ENCODE data around the gene LCN1. TPM values are rescaled to one million over a fixed set of nuclear protein-coding genes. Genes with fewer than 3 reads are reported as not detected.

The LCN1 gene
- total RNA-seq, 2 donors from 2014 or later, result not detected

DNA sequence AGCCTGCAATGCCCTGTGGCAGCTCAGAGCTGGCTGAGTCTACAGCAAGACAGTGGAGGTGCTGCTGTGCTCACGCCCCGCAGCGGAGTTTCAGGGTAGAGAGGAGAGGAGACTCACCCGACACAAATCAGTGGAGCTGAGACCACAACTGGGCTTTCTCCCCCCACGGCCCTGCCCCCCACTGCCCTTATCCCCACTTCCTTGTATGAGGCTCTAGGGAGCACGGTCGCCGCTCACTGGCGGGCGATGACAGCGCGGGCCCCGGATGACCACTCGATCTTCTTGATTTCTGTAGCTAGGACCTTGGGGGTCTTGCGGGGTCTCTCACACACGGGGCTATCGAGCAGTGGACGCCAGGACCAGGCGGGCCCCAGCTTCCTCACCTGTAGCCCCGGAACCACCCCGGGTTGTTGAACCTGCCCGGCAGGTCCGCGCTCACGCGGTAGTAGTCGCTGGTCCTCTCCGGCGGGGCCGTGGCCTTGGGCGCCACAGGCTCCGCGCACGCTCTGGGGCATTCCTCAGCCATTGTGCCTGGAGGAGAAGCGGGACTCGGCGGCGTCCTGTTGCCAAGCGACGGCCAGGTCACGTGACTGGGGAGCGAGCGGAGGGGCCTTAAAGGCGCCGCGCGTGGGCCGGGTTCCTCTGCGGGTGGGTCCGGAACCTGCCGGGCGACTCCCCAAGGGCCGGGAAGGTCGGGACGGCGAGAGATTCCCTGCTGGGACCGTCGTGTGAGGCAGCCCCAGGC, 21.7 kb upstream of the LCN1 start:
- H3K4me1 ChIP-seq, result peaks cover 0 to 30% of the 10 kb centered on the region in 2 donors
- peak overlapping the region; percentile 73 to 85 for H3K27ac ChIP-seq
- H3K4me3 ChIP-seq, result peak overlapping the region; percentile 85 to 99

DNA sequence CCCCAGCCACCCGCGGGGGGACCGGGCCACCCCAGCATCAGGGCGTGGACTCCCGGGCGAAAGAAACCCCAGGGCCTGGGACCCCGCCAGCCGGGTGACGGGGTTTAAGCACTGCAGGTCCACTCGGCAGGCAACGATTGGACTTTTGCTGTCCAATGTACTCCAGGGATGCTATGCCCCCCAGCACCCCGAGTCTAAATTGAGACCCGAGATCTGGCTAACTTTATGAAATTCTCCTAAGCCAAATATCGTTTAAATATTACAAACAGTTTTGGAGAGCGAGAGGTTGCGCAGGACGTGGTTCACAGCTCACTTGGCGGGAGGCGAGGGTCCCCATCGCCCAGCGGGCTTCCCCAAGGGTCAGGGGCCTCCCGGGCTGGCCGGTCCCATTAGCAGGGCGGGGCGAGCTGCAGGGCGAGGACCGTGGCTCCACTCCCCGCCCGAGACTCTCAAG, 21.1 kb upstream of the LCN1 start:
- H3K27ac ChIP-seq, result peak overlapping the region; percentile 73 to 85
- H3K27me3 ChIP-seq, result no peaks in the 10 kb centered on the region
- peaks cover 20% of the 10 kb centered on the region for H3K36me3 ChIP-seq
- peaks cover 0 to 35% of the 10 kb centered on the region in 2 donors for H3K4me1 ChIP-seq
- DNase-seq (ENCODE audit: low spot score), result no peak
- no peaks in the 10 kb centered on the region for H3K9me3 ChIP-seq
- peak overlapping the region; percentile 85 to 99 for H3K4me3 ChIP-seq
- TF ChIP-seq, protein P1, sequence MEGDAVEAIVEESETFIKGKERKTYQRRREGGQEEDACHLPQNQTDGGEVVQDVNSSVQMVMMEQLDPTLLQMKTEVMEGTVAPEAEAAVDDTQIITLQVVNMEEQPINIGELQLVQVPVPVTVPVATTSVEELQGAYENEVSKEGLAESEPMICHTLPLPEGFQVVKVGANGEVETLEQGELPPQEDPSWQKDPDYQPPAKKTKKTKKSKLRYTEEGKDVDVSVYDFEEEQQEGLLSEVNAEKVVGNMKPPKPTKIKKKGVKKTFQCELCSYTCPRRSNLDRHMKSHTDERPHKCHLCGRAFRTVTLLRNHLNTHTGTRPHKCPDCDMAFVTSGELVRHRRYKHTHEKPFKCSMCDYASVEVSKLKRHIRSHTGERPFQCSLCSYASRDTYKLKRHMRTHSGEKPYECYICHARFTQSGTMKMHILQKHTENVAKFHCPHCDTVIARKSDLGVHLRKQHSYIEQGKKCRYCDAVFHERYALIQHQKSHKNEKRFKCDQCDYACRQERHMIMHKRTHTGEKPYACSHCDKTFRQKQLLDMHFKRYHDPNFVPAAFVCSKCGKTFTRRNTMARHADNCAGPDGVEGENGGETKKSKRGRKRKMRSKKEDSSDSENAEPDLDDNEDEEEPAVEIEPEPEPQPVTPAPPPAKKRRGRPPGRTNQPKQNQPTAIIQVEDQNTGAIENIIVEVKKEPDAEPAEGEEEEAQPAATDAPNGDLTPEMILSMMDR (IDR thresholded peaks at IDR 0.05), result no peak

More for the DNA sequence above, 21.7 kb upstream of the LCN1 start:
- H3K9me3 ChIP-seq, result no peaks in the 10 kb centered on the region
- DNase-seq (ENCODE audit: low spot score), result peak; percentile 95
- H3K27me3 ChIP-seq, result no peaks in the 10 kb centered on the region
- H3K36me3 ChIP-seq, result peaks cover 19% of the 10 kb centered on the region
- TF ChIP-seq, protein P1 (IDR thresholded peaks at IDR 0.05), result no peak

DNA sequence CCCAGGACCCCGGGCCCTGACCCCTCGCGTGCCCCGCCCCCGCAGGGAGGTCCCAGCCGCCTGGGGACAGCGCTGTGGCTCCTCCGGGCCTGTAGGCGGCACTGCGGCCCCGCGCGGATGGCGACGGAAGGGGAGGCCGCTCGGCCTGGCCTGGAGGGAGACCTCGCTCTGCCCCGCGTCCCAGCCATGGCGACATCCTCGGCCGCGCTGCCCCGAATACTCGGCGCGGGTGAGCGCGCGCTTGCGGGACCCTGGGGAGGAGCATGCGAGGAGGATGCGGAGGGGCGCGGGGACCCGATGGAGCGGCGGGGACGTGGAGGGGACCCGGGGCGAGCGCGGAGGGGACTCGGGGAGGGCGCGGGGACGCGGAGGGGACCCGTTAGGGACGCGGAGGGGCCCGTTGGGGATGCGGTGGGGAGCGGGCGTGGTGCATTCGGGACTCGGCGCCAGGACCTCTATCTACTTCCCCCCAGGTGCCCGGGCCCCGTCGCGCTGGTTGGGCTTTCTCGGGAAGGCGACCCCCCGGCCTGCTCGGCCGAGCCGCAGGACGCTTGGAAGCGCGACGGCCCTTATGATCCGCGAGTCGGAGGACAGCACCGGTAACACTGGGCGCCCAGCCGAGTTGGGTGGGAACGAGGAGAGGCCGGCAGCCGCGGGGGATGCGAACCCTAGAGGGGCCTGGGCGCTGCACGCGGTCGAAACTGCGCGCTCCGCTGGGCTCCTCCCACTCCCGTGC, 20.5 kb upstream of the LCN1 start, which contains the start of gene MRPS2:
MRPS2 (plus strand) TSS at position 158 of the 736 bp plus-strand sequence; CDS start at position 187, 29 bp downstream.
- Histone ChIP-seq H3K27me3 (no peaks in the 10 kb centered on the region), H3K4me3 (peak within 1 kb of the TSS; percentile 85 to 99), H3K27ac (peak within 1 kb of the TSS; percentile 73 to 85), H3K4me1 (peaks cover 0 to 35% of the 10 kb centered on the region in 2 donors), H3K36me3 (peaks cover 20% of the 10 kb centered on the region), H3K9me3 (no peaks in the 10 kb centered on the region)
- TF ChIP-seq, protein P1 (IDR thresholded peaks at IDR 0.05), result peak; percentile 91 to 93
- peak; percentile 74 for DNase-seq (ENCODE audit: low spot score)

DNA sequence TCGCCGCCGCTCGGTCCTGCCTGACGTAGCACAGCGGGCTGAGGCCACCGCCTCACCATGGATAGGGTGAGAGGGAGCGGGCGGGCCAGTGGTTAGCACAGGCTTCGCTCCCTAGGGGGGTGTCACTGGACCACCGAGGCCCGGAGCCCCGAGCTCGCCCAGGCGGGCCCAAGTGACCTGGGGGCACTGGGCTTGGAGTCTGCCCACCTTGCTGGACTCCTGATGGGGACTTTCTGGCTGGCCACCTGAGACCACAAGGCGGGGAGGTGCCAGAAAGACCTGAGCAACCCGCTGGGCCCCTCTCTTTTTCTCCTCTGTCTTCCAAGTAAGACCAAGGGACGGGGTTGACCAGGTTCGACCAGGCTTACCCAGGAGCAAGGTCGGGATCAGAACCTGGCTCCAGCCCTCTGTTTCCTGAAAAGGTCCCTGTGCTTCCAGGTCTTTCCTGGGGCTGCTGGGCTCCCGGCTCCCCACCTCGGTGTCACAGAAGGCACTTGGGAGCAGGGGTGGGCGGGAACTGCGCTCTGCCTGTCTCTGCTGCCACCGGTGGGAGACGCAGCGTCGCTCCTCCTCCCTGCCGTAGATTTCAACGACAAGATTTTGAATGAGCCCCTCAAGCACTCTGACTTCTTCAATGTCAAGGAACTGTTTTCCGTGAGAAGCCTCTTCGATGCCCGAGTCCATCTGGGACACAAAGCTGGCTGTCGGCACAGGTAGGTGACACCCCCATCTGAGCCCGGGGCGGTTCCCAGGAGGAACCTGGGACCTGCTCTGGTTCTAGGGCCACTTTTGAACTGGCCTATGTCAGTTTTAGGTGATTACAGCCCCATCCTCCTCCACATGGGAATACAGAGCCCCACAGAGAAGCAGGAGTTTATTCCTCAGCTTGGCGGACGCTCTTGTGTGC, 19.7 kb upstream of the LCN1 start:
- peak overlapping the region; percentile 85 to 99 for H3K4me3 ChIP-seq
- DNase-seq (ENCODE audit: low spot score), result no peak
- H3K9me3 ChIP-seq, result no peaks in the 10 kb centered on the region
- peak overlapping the region; percentile 73 to 85 for H3K27ac ChIP-seq
- TF ChIP-seq, protein P1 (IDR thresholded peaks at IDR 0.05), result no peak
- H3K4me1 ChIP-seq, result peaks cover 0 to 35% of the 10 kb centered on the region in 2 donors
- H3K36me3 ChIP-seq, result peaks cover 20% of the 10 kb centered on the region
- H3K27me3 ChIP-seq, result no peaks in the 10 kb centered on the region

DNA sequence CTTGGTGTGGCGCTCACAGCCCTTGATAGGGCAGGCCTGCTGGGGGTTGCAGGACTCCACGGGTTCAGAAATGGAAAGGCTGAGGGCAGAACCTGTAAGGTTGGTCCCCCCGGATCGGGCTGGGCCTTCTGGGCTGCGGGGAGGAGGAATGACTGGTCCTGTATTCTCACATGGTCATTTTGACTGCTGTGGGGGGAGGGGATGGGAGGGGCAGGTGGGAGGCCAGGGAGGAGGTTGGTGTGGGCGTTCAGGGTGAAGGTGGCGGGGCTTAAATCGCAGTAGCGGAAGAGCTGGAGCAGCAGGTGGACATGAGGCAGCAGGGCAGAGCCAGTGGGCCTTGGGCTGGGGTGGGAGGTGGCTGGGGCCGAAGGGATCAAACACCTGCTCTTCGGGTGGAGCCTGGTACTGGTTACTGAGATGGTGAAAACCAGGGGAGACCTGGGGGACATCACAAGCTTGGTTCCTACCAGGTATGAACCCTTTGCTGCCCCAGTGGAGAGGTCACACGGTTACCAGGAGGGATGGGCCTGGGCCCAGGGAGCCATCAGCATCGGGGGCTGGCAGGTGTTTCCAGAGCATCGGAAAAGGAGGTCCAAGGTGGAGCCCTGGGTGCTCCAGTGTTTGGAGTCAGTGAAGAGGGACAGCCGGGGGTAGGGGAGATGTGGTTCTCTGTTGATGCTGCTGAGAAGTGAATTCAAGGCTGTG, 18.9 kb upstream of the LCN1 start:
- no peaks in the 10 kb centered on the region for H3K9me3 ChIP-seq
- H3K27me3 ChIP-seq, result no peaks in the 10 kb centered on the region
- no peak for DNase-seq (ENCODE audit: low spot score)
- H3K4me3 ChIP-seq, result no peak overlapping the region
- TF ChIP-seq, protein P1 (IDR thresholded peaks at IDR 0.05), result no peak
- H3K4me1 ChIP-seq, result peaks cover 0 to 35% of the 10 kb centered on the region in 2 donors
- H3K36me3 ChIP-seq, result peaks cover 20% of the 10 kb centered on the region
- no peak overlapping the region for H3K27ac ChIP-seq
